Left renal cortex interstitium (tissue), 4 donors: ENCODE data around the gene GREB1. TPM values are rescaled to one million over a fixed set of nuclear protein-coding genes. Genes with fewer than 3 reads are reported as not detected.

ENCODE experiments used
- DNase-seq, 4 donors: peaks; one replicate each; pipeline ENCODE4 v3.0.0-alpha.2; 2013; ENCODE audit warnings: low read depth in 4 of 4, low spot score in 2 of 4, missing footprints in 1 of 4
- polyA plus RNA-seq, 4 donors: library from polyadenylated mRNA; unstranded; fragments of 120-200 nt; gene quantifications; one replicate each; pipeline ENCODE4 v1.2.1, GENCODE V29; 2013; ENCODE audit not compliant: insufficient read length in 4 of 4

GREB1 gene
- polyA plus RNA-seq, 4 donors = 9.2 to 19.7 (median 13.9) TPM

GRCh38 chr2:11534746-11535484, 1.1 kb downstream of the GREB1 start:
- no peak for DNase-seq

GRCh38 chr2:11535899-11536344, 2.1 kb downstream of the GREB1 start:
- no peak for DNase-seq

- no peak for DNase-seq
Observed at GRCh38 chr2:11537951-11538350, 4.1 kb downstream of the GREB1 start.

GRCh38 chr2:11539317-11540147, 5.7 kb downstream of the GREB1 start:
- DNase-seq = peak in 2 of 4 donors; percentile 46

- peak in 1 of 4 donors; percentile 27 for DNase-seq
Observed at GRCh38 chr2:11540148-11540995, 6.5 kb downstream of the GREB1 start.

- DNase-seq = no peak
Observed at GRCh38 chr2:11540996-11541692, 7.3 kb downstream of the GREB1 start.

GRCh38 chr2:11541693-11542274, 7.9 kb downstream of the GREB1 start:
- DNase-seq = no peak

GRCh38 chr2:11542275-11542819, 8.5 kb downstream of the GREB1 start:
- DNase-seq = no peak

GRCh38 chr2:11543337-11544216, 9.7 kb downstream of the GREB1 start:
- DNase-seq = no peak

- no peak for DNase-seq
Observed at GRCh38 chr2:11546072-11546471, 12.2 kb downstream of the GREB1 start.

- DNase-seq = no peak
Observed at GRCh38 chr2:11547912-11548497, 14.2 kb downstream of the GREB1 start.

GRCh38 chr2:11550302-11550701, 16.5 kb downstream of the GREB1 start:
- no peak for DNase-seq

- no peak for DNase-seq
Observed at GRCh38 chr2:11550901-11551568, 17.2 kb downstream of the GREB1 start.

GRCh38 chr2:11551569-11552259, 17.9 kb downstream of the GREB1 start:
- DNase-seq = no peak

GRCh38 chr2:11552260-11552638, 18.4 kb downstream of the GREB1 start:
- DNase-seq = no peak

GRCh38 chr2:11553661-11554398, 20.0 kb downstream of the GREB1 start:
- DNase-seq = no peak

GRCh38 chr2:11554399-11554716, 20.5 kb downstream of the GREB1 start:
- DNase-seq = no peak
